Measurements from ENCODE around the gene PRR5. TPM values are rescaled to one million over a fixed set of nuclear protein-coding genes. Genes with fewer than 3 reads are reported as not detected.

The PRR5 gene
- total and polyA plus RNA-seq, 2 of the 13 experiments (the other 11 are each of a cell fraction or from before 2014, with no cell fraction given): 11.6 to 27.5 TPM

- ChIA-PET CTCF (ENCODE audit: low intra/inter-chr PET ratio, low total read pairs) (interaction anchor here (0.6 kb wide), 1 partner anchor 41 kb away, joined by 3 read pairs; no protein-coding TSS in a partner anchor), POLR2A (no interaction called here)
- Histone ChIP-seq H3K9me3 (ENCODE audit: low read length) (no peaks in the 10 kb centered on the region), H3K79me2 (ENCODE audit: insufficient read depth, low read length) (no peaks in the 10 kb centered on the region), H3K36me3 (replicated peaks in 1 of 2; ENCODE audit: control insufficient read depth in 1 of 2, insufficient read depth in 2 of 2, low read length in 2 of 2) (no peaks in the 10 kb centered on the region), H3K9ac (ENCODE audit: insufficient read depth, low read depth, low read length) (no peak overlapping the region), H3K27me3 (ENCODE audit: control insufficient read depth in 1 of 2, insufficient read depth in 2 of 2, low read length in 2 of 2) (no peaks in the 10 kb centered on the region; a peak in 1 of 5 replicates), H2AFZ (ENCODE audit: low read length) (no peak overlapping the region), H3K4me1 (ENCODE audit: insufficient read depth, low read length) (peaks cover 37% of the 10 kb centered on the region), H3K27ac (ENCODE audit: extremely low read length, insufficient read depth, low read length) (no peak overlapping the region), H3K4me2 (ENCODE audit: low read depth, low read length) (peak overlapping the region; percentile 63; the same call in 1 of the 2 replicates), H3K4me3 (replicated peaks in 1 of 3; ENCODE audit: insufficient read depth in 1 of 3, low read depth in 2 of 3, low read length in 3 of 3) (peak overlapping the region in 1 of 3 experiments; percentile 43; a peak in 1 of 6 replicates), H4K20me1 (ENCODE audit: insufficient read depth, low read length) (peaks cover 7% of the 10 kb centered on the region; the same call in 1 of the 2 replicates)
- DNase-seq (ENCODE audit: low spot score): no peak
- peak; percentile 6 for ATAC-seq
- FAIRE-seq: no peak
- in situ Hi-C loops (cut with HindIII; ENCODE audit: extremely low pct_ligation_motif_present, low pct_unique_long_range_greater_than_20kb) (loop anchor here (5.0 kb wide), 1 partner anchor 40 kb away; no protein-coding TSS in a partner anchor), intact Hi-C loops (cut with micrococcal nuclease; ENCODE audit: unreplicated experiment) (loop anchor here (1.0 kb wide), 1 partner anchor 40 kb away; no protein-coding TSS in a partner anchor)
- no TSS peak for BruUV-seq (replicated peaks)
- 18% methylated on average over 13 of the region's 32 CpGs for WGBS (ENCODE audit: low lambda C conversion rate)
- no peak for TF ChIP-seq LRRFIP1 (CRISPR knock-in tag; conservative IDR thresholded peaks at IDR 0.05)
- TF ChIP-seq ZNF30 (CRISPR knock-in tag; IDR thresholded peaks at IDR 0.05): no peak
- no peak for TF ChIP-seq PRMT3 (CRISPR knock-in tag; IDR thresholded peaks at IDR 0.05; ENCODE audit: borderline replicate concordance, low read depth)
- peak; percentile 97 for TF ChIP-seq AGO1 (IDR thresholded peaks at IDR 0.05; ENCODE audit: low read depth, low read length, poor library complexity, severe bottlenecking)
- no peak for TF ChIP-seq KLF12 (CRISPR knock-in tag; IDR thresholded peaks at IDR 0.05; ENCODE audit: borderline replicate concordance)
- no peak for TF ChIP-seq MEF2D (CRISPR knock-in tag; IDR thresholded peaks at IDR 0.05)
- TF ChIP-seq POLR2A (IDR thresholded peaks at IDR 0.05; ENCODE audit: insufficient read depth in 1 of 2, low read depth in 2 of 2, low read length in 2 of 2): peak in 1 of 2 experiments; percentile 38; a peak in 1 of 4 replicates
- peak; percentile 62; the same call in 1 of the 2 replicates for TF ChIP-seq POLR2G (IDR thresholded peaks at IDR 0.05; ENCODE audit: low read depth, low read length)
- TF ChIP-seq RBM22 (optimal IDR thresholded peaks at IDR 0.05; ENCODE audit: low read length): peak; percentile 37
- no peak for TF ChIP-seq TBX3 (IDR thresholded peaks at IDR 0.05; ENCODE audit: borderline replicate concordance)
- TF ChIP-seq ZNF501 (CRISPR knock-in tag; IDR thresholded peaks at IDR 0.05): no peak
- no peak for TF ChIP-seq NFAT5 (CRISPR knock-in tag; IDR thresholded peaks at IDR 0.05)
Measured at GRCh38 chr22:44737406-44738346, 35.7 kb downstream of the PRR5 start.
